WI38 (cell line): ENCODE results near the gene BTN2A1.

Experiments used
- H3K4me3 ChIP-seq: 2 replicates; pipeline ENCODE4 v1.5.1; 2011; ENCODE audit warnings: low read depth, mild to moderate bottlenecking, control low read depth, low read length
- CTCF ChIP-seq: IDR thresholded peaks from 2 replicates; pipeline ENCODE4 v1.5.1; 2012; ENCODE audit warnings: low read depth, mild to moderate bottlenecking, control low read depth, low read length

BTN2A1 gene

GRCh38 chr6:26457806-26458688, at the start of gene BTN2A1:
BTN2A1 (plus strand) TSS chr6:26457955; CDS start chr6:26458637, 682 bp downstream.
- TF ChIP-seq CTCF: no peak
- H3K4me3 ChIP-seq: peak within 1 kb of the TSS; percentile 92

- TF ChIP-seq CTCF: no peak
- no peak overlapping the region for H3K4me3 ChIP-seq
Observed at GRCh38 chr6:26408828-26409730, 48.7 kb upstream of the BTN2A1 start.

DNA sequence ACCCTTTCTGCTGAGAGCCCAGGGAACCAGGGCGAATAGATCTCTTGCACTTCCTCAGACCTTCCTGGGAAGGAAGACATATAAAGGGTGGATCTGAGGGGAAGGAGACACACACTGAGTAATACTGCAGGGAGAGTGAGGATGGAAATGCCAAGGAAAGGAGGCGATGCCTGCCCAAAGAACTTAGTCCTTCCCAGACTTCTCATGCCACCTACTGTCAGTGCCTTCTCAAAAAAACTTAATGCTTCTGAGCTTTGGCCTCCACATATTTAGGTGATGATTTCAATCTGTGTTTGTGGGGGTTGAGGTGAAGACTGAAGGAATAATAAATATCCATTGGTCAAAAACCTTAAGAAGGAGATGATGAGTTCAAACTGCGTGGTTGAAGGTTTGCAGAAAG, 46.0 kb upstream of the BTN2A1 start:
- TF ChIP-seq CTCF: no peak

DNA sequence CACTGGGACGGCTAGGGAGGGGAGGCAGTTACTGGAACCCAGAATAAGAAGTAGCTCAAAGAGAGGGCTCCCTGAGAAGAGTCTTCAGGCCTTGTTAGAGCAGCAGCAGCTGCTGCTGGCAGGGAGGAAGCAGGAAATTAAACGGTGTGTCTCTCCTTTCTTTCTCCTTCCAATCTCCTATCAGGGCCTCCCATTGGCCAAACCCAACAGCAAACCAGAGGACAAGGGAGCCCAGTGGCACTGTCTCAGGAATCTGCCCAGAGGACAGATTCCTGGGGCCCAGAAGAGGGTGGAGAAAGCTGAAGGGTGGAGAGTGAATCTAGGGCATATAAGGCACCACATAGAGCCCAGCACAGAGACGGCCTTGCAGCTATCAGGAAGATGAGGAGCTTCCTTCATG, 45.5 kb upstream of the BTN2A1 start:
- no peak overlapping the region for H3K4me3 ChIP-seq
- TF ChIP-seq CTCF: no peak

More for the DNA sequence above, 46.0 kb upstream of the BTN2A1 start:
- no peak overlapping the region for H3K4me3 ChIP-seq

DNA sequence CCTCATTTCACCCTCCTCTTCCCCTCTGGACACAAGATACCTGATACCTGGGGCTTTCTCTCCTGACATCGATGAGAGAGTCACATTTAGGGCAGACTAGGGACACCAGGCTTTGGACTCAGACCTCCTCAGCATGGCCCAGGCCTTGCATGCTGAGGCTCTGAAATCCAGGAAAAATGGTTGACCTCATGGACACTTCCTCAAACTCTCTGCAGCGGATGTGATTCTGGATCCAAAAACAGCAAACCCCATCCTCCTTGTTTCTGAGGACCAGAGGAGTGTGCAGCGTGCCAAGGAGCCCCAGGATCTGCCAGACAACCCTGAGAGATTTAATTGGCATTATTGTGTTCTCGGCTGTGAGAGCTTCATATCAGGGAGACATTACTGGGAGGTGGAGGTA, 44.8 kb upstream of the BTN2A1 start:
- no peak for TF ChIP-seq CTCF
- H3K4me3 ChIP-seq: no peak overlapping the region

GRCh38 chr6:26414281-26414680, 43.5 kb upstream of the BTN2A1 start:
- TF ChIP-seq CTCF: no peak
- H3K4me3 ChIP-seq: no peak overlapping the region

- no peak for TF ChIP-seq CTCF
Observed at GRCh38 chr6:26415036-26415614, 42.6 kb upstream of the BTN2A1 start.

More at GRCh38 chr6:26415036-26415614, 42.6 kb upstream of the BTN2A1 start:
- H3K4me3 ChIP-seq: no peak overlapping the region
